Panc1 (cell line): ENCODE results near the gene RPS14. TPM values are rescaled to one million over a fixed set of nuclear protein-coding genes. Genes with fewer than 3 reads are reported as not detected.

Experiments used
- ATAC-seq: fragments of 200-7000 bp; cut with Tn5 transposase; 2 replicates; pipeline ENCODE4 v1.9.1; 2020; ENCODE audit warnings: mild to moderate bottlenecking, moderate library complexity
- BruUV-seq: library from RNA; stranded (reverse); fragments of 400-500 nt; replicated peaks from 2 replicates; lab custom pipeline; 2021; lab: Mats Ljungman, UMichigan
- CTCF ChIA-PET: fragments of 300-600 bp; sonication (Branson Sonifier 250); formaldehyde crosslinking; loops from one replicate; lab custom pipeline; 2022; ENCODE audit warnings: antibody characterized with exemption; lab: Charles Lee
- POLR2A ChIA-PET: fragments of 300-600 bp; sonication (Branson Sonifier 250); formaldehyde crosslinking; loops from one replicate; lab custom pipeline; 2022; ENCODE audit warnings: antibody characterized with exemption; lab: Charles Lee
- DNase-seq: peaks from one replicate; pipeline ENCODE4 v3.0.0-alpha.2; 2010; ENCODE audit warnings: low read depth, low spot score
- H3K27ac ChIP-seq: 2 replicates; pipeline ENCODE4 v1.5.1; 2011; ENCODE audit warnings: mild to moderate bottlenecking, low read length, inconsistent platforms
- H3K27me3 ChIP-seq: fragments of 200-500 bp; sonication (Bioruptor generic); 2 replicates; pipeline ENCODE4 v1.6.0; 2014; ENCODE audit warnings: low read length, inconsistent platforms; ENCODE audit not compliant: control insufficient read depth, insufficient read depth
- H3K36me3 ChIP-seq: fragments of 200-500 bp; sonication (Bioruptor generic); 2 replicates; pipeline ENCODE4 v1.5.1; 2014; ENCODE audit warnings: inconsistent platforms, mild to moderate bottlenecking, low read length, moderate library complexity; ENCODE audit not compliant: control insufficient read depth, insufficient read depth
- H3K4me1 ChIP-seq: 2 replicates; pipeline ENCODE4 v1.5.1; 2011; ENCODE audit warnings: inconsistent platforms, mild to moderate bottlenecking, low read length, moderate library complexity; ENCODE audit not compliant: control insufficient read depth, insufficient read depth
- H3K4me3 ChIP-seq, 2 experiments: 2 replicates each; pipeline ENCODE4 v1.5.1; 2011 to 2012; ENCODE audit warnings: low read depth in 2 of 2, low read length in 2 of 2, mild to moderate bottlenecking in 2 of 2, inconsistent platforms in 1 of 2, moderate library complexity in 1 of 2
- H3K9me3 ChIP-seq: fragments of 200-500 bp; sonication (Bioruptor generic); 2 replicates; pipeline ENCODE4 v1.5.1; 2014; ENCODE audit warnings: low read depth, mild to moderate bottlenecking, inconsistent platforms, low read length, moderate library complexity; ENCODE audit not compliant: control insufficient read depth, insufficient read depth
- CTCF ChIP-seq: fragments of 450-650 bp; IDR thresholded peaks from 2 replicates; pipeline ENCODE4 v1.5.1; 2017; ENCODE audit warnings: mild to moderate bottlenecking
- POLR2AphosphoS5 ChIP-seq: IDR thresholded peaks from 2 replicates; pipeline ENCODE4 v1.6.1; 2012; ENCODE audit warnings: mild to moderate bottlenecking, low read depth, low read length, moderate library complexity
- REST ChIP-seq, 2 experiments: IDR thresholded peaks; 2 replicates each; pipeline ENCODE4 v1.6.1; 2011 to 2012; ENCODE audit warnings: low read depth in 2 of 2, control low read depth in 1 of 2, low read length in 1 of 2, mild to moderate bottlenecking in 1 of 2, moderate library complexity in 1 of 2; ENCODE audit not compliant: insufficient read depth in 1 of 2
- SIN3A ChIP-seq: IDR thresholded peaks from 2 replicates; pipeline ENCODE4 v1.6.1; 2012; ENCODE audit warnings: low read depth, mild to moderate bottlenecking, low read length, moderate library complexity, borderline replicate concordance; ENCODE audit not compliant: insufficient read depth
- TCF7L2 ChIP-seq: IDR thresholded peaks from 2 replicates; pipeline ENCODE4 v1.6.1; 2011; ENCODE audit warnings: mild to moderate bottlenecking, low read depth, low read length, inconsistent platforms
- in situ Hi-C: cut with HindIII; loops from 2 replicates; pipeline ENCODE4 v1.10.0; 2016; ENCODE audit warnings: low sequenced_read_pairs, low pct_unique_long_range_greater_than_20kb
- intact Hi-C: fragments of 100-400 bp; cut with micrococcal nuclease; formaldehyde crosslinking; loops from one replicate; pipeline ENCODE4 v1.10.0; 2022; ENCODE audit not compliant: unreplicated experiment
- total RNA-seq: library from RNA; stranded (reverse); gene quantifications from one replicate; pipeline ENCODE4 v1.2.1, GENCODE V29; 2021; ENCODE audit not compliant: unreplicated experiment

The RPS14 gene
- total RNA-seq, 1 experiment from 2014 or later: 1,959 TPM

- no TSS peak for BruUV-seq
- Histone ChIP-seq H3K36me3 (no peaks in the 10 kb centered on the region), H3K4me3 (peak overlapping the region; percentile 12 to 41; a peak in 3 of 4 replicates), H3K4me1 (peaks cover 75% of the 10 kb centered on the region), H3K27me3 (no peaks in the 10 kb centered on the region), H3K27ac (peak overlapping the region; percentile 93), H3K9me3 (no peaks in the 10 kb centered on the region)
- DNase-seq: peak; percentile 87
- ChIA-PET CTCF (no interaction called here), POLR2A (no interaction called here)
- in situ Hi-C loops (no loop called here), intact Hi-C loops (no loop called here)
- peak; percentile 95 for ATAC-seq
- TF ChIP-seq POLR2AphosphoS5 (peak; percentile 54; the same call in 1 of the 2 replicates), SIN3A (no peak)
These were observed 47.9 kb upstream of the RPS14 start for GRCh38 chr5:150497274-150497988.

GRCh38 chr5:150496534-150496933 lies 47.0 kb upstream of the RPS14 start:
- Histone ChIP-seq H3K27ac (peak overlapping the region; percentile 93), H3K9me3 (no peaks in the 10 kb centered on the region), H3K4me3 (no peak overlapping the region), H3K4me1 (peaks cover 75% of the 10 kb centered on the region), H3K36me3 (no peaks in the 10 kb centered on the region), H3K27me3 (no peaks in the 10 kb centered on the region)
- ATAC-seq (no peak), DNase-seq (no peak)
- ChIA-PET POLR2A (no interaction called here), CTCF (no interaction called here)
- BruUV-seq: no TSS peak
- no peak for TF ChIP-seq POLR2AphosphoS5
- no peak for TF ChIP-seq CTCF
- no peak for TF ChIP-seq TCF7L2
- TF ChIP-seq SIN3A: no peak
- TF ChIP-seq REST (IDR thresholded peaks at IDR 0.05; ENCODE audit: insufficient read depth in 1 of 2, low read depth in 2 of 2, low read length in 1 of 2): no peak
- intact Hi-C loops (no loop called here), in situ Hi-C loops (no loop called here)

GRCh38 chr5:150496098-150496497 lies 46.6 kb upstream of the RPS14 start:
- no peaks in the 10 kb centered on the region for H3K36me3 ChIP-seq
- TSS peak; percentile 16 for BruUV-seq
- DNase-seq: no peak
- peaks cover 75% of the 10 kb centered on the region for H3K4me1 ChIP-seq
- no peak overlapping the region for H3K4me3 ChIP-seq
- CTCF ChIA-PET: no interaction called here
- no peaks in the 10 kb centered on the region for H3K27me3 ChIP-seq
- POLR2A ChIA-PET: no interaction called here
- TF ChIP-seq SIN3A: no peak
- no peak for TF ChIP-seq REST (IDR thresholded peaks at IDR 0.05; ENCODE audit: insufficient read depth in 1 of 2, low read depth in 2 of 2, low read length in 1 of 2)
- no peak for TF ChIP-seq POLR2AphosphoS5
- no peak for TF ChIP-seq TCF7L2
- TF ChIP-seq CTCF: no peak
- peak overlapping the region; percentile 93 for H3K27ac ChIP-seq
- in situ Hi-C loops: no loop called here
- no peak for ATAC-seq
- intact Hi-C loops: no loop called here
- no peaks in the 10 kb centered on the region for H3K9me3 ChIP-seq
